ENCODE measurements around the gene BRINP1.
"Not testable (repeated sequence)": the region's sequence is repeated elsewhere in the genome, so short reads cannot be mapped to it uniquely, and the experiment has no call there.

Gene BRINP1

DNA sequence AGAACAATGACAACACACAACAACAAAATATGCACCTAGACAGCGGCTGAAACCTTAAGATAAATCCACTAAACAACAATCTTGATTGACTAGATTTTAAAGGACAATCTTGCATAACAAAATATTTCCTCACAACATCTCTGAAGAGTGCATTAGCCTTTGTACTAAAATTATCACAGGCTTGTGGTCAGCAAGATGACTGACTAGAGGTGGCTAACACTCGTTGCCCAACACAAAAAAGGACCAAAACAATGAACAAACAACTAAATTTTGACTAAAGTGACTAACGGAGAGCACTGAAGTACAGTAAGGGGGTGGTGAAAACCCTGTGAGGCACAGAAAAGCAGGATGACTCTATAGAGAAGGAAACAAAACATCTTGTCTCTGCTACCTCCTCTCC lies 183.9 kb downstream of the BRINP1 start:
- DNase-seq (ENCODE audit: low spot score): no peak

DNA sequence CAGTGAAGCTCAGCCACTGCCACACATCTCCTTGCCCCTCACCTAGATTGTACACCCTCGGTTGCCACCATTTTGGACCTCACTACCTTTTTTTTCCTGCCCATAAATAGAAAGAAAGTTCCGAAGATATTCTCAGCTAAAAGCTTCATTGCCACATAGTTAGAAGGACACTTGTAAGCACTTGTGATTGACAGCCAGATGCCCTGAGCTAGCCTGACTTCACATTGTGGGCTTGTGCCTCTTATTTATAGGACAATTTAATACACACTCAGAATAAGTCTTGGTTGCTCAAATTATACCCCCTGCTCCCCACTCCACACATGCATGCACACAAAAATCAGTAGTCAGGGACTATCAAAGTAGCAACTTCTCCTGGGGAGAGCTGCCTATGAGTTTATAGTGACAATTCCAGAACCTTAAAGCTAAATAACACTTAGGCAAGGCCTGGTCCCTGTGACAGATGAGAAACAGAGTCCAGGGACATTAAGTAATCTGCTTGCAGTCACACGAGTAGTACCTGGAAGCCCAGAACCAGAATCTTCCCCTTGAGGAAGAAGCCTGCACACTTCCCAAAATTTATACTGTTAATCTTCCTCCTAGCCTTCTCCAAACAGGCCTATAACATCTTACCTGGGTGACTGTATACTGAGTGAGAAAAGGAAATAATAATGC lies 184.8 kb downstream of the BRINP1 start:
- DNase-seq (ENCODE audit: low spot score): no peak

DNA sequence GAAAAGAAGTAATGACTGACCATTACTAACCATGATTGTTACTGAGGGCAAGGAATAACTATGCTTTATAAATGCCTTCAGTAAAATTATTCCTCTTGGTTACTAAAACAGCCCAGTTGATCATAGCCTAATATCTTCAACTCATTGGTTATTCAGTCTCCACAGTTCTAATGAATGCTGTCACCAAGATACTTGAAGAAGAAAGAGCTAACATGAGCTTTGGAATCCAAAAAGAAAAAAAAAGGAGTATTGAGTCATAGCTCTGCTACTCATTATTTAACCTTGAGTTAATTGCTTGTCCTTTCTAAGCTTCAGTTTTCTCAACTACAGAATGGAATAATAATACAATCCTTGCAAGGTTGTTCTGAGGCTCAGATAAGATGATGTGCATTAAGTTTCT lies 187.7 kb downstream of the BRINP1 start:
- no peak for DNase-seq (ENCODE audit: low spot score)

DNA sequence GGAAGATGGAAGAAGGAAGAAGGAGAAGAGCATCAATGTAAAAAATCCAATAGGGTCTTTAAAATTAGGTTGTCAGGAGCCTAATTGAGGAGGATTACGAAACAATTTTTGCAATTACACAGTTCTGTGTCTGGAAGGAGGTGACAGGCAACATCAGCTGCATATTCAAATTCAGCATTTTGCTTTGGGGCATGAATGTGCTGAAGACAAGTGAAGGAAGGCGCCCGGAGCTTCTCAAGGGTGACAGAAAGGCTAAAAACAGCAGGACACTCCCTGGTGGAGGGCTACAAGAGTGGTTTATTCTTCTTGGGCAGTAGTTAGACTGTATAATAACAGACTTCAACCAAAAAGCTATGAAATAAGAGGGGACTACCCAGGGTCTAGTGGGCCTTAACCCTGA lies 188.3 kb downstream of the BRINP1 start:
- DNase-seq (ENCODE audit: low spot score): no peak

DNA sequence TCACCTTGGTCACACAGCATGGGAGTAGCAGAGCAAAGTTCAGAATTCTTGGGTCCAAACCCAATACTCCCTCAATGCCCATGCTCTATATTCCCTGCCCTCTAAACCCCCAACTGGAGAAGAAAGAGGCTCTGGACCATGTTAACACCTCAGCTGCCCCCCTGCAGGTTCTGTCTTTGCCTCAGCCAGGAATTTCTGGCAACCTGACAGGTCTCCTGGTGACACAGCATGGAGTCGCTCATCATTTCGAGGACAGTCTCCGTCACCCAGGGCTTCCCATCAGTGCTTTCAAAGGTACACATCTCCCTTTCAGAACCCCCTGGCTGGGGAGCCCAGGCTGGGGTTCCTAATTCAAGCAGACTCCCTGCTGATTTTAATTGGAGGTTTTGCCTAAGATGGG lies 189.5 kb downstream of the BRINP1 start:
- DNase-seq (ENCODE audit: low spot score): no peak

DNA sequence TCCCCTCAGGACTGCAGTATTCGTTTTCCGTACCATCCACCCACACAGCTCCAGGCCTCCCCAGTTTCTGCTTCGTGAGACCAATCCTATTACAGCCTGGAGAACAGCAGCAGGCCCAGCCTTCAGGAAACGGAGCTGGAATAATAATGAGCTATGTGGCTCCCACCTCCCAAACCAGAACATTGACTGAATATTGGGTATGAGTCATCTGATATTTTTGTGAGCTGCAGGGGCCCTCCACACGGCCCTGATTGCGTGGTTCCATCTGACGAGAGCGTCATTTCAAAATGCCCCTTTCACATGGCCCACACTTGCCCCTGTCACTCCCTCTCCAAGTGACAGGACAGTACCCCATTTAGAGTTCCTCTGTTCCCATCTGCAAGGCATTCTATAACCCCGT lies 192.0 kb downstream of the BRINP1 start:
- no peak for DNase-seq (ENCODE audit: low spot score)

DNA sequence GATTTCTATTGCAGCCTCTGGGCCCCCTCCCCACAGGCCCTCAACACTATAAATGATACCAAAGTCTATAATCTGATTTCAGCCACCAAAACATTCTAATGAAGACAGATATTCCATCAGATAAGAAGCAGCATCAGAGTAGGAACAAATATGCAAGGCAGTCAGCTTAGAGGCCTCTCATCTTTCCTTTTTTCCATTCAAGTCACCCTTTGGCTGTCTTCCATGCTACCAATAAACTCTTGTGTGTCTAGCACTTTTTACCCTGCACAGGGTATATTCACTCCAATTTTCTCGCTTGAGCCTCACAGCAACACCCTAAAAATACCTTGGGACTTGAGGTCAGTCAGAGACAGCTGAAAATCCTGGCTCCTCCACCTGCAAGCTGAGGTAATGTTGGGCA lies 193.7 kb downstream of the BRINP1 start:
- DNase-seq (ENCODE audit: low spot score): no peak

DNA sequence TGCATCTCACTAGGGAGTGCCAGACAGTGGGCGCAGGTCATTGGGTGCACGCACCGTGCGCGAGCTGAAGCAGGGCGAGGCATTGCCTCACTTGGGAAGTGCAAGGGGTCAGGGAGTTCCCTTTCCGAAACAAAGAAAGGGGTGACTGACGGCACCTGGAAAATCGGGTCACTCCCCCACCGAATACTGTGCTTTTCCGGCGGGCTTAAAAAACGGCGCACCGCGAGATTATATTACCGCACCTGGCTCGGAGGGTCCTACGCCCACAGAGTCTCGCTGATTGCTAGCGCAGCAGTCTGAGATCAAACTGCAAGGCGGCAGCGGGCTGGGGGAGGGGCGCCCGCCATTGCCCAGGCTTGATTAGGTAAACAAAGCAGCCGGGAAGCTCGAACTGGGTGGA lies 200.0 kb downstream of the BRINP1 start:
- not testable (repeated sequence) for DNase-seq (ENCODE audit: low spot score)

DNA sequence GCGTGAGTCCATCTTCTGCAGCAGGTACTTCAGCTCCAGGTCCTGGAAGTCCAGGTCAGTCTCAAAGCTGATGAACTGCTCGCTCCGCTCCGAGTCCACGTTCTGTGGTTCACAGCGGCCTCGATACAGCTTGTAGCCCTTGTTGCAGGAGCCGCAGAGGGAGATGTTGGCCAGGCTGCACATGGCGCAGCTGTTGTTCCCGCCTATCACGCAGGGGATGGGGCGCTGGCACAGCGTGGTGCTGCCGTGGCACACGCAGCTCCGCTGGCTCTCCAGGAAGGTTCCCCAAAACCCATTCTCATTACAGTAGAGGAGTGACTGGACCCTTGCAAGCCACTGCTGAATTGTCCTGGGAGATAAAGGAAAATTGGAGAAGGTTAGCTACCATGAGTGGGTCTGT lies 201.4 kb downstream of the BRINP1 start:
- DNase-seq (ENCODE audit: low spot score): no peak

DNA sequence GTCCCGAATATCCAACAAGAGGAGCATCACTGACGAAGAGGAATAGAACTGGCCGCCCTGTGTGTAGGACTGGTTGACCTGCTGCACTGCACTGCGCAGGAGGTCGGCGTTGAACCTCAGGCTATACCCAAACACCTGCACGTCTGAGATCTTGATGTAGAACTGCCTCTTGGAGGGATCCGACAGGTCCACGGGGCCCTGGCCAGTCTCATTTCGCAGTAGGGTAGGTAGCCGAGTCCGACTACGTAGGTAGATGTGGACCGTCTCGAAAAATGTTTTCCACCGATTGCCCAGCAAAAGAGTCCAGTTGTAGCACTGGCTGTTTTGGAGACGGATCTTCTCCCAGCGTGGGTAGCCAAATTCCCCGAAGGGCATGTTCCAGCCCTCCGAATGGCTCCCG lies 202.0 kb downstream of the BRINP1 start:
- no peak for DNase-seq (ENCODE audit: low spot score)

DNA sequence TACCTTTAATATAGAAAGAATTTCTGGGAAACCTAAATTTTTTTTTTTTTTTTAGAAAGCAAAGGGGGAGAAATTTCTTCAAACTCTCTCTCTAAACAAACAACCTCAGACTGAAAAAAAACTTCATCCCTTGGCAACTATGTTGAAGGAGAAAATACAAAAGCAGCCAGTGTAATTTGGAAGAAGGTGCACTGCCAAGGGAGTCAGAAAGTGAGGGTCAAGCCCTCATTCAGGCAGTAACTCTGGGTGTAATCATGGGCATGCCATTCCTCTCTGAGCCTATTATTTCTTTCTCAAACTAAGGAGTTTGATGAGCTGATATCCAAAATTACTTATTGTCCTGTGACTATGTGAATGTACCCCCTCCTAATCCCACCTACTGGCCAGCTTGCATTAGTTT lies 203.1 kb downstream of the BRINP1 start:
- no peak for DNase-seq (ENCODE audit: low spot score)

DNA sequence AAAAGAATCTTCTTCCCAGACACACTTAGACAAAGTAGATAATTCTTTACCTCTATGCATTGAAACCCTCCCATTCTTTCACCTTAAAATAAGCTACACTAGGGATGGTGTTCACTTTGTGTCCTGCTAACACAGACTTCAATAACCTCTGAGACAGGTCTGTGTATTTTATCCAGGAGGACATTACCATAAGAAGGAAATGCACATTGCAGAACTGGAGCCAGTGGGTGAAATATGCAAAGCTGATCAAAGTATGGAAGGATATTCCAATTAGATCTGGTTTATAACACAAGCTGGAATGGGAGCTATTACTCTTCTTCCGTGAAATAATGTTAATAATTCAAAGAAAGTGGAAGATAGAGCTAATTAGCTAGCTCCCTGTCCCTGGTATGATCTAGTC lies 204.1 kb downstream of the BRINP1 start:
- no peak for DNase-seq (ENCODE audit: low spot score)

DNA sequence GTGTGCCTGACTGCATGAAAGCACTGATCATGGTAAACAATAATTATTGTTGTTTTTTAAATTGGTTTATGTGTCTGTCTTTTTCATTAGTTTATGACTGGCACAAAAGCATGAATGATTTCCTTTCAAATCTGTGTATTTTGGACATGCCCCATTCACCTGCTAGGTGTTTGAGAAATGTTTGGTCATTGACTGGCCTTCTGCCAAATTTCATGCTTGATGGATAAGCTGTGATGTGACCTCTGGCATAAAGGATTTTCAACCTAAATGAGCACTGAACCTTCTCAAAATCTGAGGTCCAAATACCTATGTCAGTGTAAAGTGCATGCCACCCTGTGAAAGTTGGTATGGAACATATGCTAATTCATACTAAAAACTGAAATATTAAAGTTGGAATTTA lies 204.5 kb downstream of the BRINP1 start:
- no peak for DNase-seq (ENCODE audit: low spot score)

DNA sequence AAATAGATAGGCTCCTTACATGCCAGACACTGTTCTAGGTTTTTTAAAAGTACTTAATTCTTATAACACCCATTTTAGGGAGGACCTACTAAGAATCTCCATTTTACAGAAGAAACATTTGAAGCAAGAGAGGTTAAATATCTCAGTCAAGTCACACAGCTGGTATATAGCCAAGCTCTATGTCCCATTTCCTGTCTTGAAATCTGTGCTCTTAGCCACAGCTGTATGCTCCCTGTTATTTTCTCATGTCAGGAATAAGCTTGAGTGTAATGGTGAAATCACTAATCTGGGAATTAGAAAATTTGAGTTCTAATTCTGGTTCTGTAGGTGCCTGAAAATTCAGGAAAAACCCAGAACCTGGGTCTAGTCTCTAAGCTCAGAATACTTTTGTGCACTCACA lies 208.7 kb downstream of the BRINP1 start:
- no peak for DNase-seq (ENCODE audit: low spot score)

DNA sequence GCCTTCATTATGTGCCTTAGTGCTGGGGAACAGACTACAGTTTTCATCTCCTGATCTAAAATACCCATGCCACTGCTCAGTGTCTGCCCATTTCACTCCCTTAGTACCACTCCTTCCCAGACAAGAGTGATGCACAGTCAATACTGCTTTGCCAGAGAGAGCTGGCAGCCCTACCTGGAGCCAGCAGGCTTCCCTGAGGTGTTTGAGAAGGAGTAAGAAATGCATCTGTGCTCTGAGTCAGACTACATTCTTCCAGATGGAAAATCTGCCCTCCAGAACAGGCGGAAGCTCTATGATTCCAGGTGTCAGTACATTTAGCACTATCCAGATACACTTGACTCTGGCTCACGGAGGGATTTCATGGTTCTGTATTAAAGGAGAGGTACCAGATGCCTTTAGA lies 209.8 kb downstream of the BRINP1 start:
- no peak for DNase-seq (ENCODE audit: low spot score)

DNA sequence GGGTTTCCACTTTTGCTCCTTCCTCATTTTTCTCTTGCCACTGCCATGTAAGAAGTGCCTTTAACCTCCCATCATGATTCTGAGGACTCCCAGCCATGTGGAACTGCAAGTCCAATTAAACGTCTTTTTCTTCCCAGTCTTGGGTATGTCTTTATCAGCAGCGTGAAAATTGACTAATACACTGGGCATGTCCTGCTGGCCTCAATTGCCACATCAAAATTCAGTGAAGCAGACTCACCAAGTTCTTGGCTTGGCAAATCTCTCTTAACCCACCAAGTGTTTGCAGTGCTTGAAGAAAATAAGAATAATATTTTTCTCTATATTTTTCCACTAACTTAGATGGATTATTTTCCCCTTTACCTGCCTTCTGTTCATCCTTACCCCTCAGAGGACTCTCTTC lies 212.0 kb downstream of the BRINP1 start:
- DNase-seq (ENCODE audit: low spot score): no peak

DNA sequence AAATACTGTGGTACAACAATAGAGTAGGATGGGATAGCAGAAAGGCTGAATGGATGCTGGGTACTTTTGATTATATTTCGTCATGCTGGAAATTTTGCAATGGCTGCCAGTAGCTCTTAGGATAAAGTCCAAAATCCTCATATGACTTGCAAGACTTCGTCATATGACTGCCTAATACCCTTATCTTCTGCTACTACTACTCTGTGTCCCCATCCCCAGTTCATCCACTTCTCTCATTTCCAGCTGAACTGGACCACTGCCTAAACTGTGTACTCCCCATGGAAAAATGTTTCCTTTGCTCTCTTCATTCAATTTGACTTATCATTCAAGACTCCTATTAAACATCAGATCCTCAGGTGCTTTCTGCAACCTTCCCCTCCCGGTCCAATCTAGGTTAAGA lies 212.9 kb downstream of the BRINP1 start:
- DNase-seq (ENCODE audit: low spot score): no peak

DNA sequence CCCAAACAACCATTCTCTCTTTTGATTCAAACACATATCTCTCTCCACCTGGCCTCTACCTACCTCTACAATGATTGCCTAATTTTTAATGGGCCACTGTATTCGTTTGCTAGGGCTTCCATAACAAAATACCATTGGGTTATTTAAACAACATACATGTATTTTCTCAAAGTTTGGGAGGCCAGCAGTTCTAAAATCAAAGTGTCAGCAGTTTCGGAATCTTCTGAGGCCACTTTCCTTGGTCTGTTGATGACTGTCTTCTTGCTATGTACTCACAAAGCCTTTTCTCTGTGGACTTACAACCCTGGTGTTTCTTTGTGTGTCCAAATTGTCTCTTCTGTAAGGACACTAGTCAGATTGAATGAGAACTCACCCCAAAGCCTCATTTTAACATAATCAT lies 214.7 kb downstream of the BRINP1 start:
- DNase-seq (ENCODE audit: low spot score): no peak

DNA sequence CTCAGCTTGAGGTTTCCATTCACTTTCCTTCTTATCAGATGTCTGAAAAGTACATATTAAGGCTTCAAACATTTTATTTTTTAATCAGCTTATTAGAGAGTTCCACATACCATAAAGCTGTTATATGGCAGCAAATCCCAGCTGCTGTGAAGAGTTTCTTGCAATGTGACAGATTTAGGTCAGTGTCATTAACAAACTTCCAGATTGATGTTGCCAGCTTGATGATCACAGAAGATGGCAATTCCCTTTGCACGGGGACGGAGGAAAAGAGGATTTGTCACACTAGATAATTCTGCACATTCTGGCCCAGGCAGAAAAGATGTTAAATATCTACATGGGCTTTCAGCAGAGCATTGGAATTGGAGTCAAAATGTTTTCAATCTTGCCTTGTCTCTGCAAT lies 215.8 kb downstream of the BRINP1 start:
- no peak for DNase-seq (ENCODE audit: low spot score)

DNA sequence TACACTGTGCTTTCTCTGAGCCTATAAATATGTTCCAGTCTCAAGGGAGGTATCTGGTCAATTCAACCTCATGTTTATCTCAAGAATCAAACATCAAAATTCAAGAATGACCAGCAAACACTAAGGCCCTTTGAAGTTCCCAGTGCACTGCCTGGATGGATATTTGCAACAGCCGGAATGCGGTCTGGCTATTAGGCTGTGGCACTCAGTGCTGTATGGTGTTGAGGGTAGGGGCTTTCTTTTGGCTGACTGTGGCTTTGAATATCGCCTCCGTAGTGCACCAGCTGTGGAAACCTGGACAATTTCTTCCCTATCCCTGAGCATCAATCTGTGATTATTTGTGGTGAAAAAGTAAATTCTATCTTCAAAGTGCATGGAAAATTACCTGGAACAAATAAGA lies 220.4 kb downstream of the BRINP1 start:
- DNase-seq (ENCODE audit: low spot score): no peak

DNA sequence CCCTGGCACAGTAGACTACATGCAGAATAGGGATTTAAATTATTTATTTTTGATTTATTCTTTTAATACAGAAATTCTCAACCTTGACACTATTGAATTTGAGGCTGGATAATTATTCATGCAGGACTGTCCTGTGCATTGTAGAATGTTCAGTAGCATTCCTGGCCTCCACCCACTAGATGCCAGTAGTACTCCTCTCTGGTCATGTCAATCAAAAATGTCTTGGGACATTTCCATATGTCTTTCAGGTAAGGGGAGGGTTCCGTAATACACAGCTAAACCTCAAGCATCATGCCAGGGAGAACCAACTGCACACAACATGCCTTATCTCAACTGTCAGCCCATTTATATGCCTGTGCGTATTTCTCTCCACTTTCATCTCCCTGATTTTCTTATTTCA lies 231.8 kb downstream of the BRINP1 start:
- DNase-seq (ENCODE audit: low spot score): no peak

DNA sequence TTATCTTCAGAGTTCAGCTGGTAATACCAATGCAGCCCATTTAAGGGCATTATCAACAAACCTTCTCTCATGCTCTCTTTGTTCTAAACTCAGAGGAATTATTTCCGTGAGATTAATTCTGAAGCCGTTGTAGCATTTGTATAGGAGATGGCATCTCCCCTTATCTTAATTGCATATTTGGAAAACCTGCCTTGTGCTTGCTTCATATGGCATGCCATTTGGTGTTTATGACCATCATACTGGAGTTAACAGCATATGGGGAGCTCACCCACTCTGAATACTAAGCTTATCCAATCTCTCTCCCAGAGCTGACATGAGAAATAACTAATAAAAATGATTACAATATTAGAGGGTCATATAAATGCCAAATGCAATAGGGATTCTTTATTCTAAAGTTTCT lies 243.2 kb downstream of the BRINP1 start:
- no peak for DNase-seq (ENCODE audit: low spot score)

DNA sequence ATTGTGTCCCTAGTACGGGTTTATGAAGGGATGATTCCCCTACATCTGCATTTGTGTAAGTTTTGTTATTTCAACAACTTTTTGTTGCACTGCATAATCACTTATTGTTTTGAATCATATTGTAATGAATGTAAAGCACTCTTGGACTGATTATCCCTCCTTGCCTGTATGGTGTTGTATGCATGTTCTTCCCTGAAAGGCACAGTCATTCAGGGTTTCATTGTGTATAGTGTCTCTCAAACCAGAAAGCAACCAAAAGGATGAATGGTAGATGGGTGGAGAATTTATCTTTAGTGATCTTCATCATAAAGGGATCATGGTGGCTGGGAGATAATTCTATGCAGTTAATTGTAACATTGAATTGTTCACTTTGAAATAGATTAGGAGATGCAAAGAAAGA lies 247.3 kb downstream of the BRINP1 start:
- DNase-seq (ENCODE audit: low spot score): no peak

DNA sequence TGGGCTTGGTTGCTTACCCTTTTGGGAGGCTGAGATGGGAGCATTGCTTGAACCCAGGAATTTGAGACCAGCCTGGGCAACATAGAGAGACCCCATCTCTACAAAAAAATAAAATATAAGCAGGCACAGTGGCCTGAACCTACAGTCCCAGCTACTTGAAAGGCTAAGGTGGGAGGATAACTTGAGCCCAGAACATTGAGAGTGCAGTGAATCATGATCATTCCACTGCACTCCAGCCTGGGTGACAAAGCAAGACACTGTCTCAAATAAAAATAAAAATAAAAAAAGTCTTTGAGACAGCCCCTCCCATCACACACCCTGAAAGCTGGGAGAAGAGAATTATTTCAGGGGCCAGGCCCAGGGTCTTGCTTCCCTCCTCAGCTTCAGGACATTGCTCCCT lies 251.8 kb downstream of the BRINP1 start:
- no peak for DNase-seq (ENCODE audit: low spot score)

Measured in CD4-positive, alpha-beta T cell treated with Interleukin-2 at 100 ng/mL for 4 hours (primary cell).